HG03571 (cell line): ENCODE data around the gene TEX29.

Experiments used
- ATAC-seq: cut with Tn5 transposase; IDR thresholded peaks from one replicate; pipeline ENCODE4 v1.9.1; 2021; ENCODE audit not compliant: unreplicated experiment

Gene TEX29

GRCh38 chr13:111338841-111339240 is 18.4 kb downstream of the TEX29 start:
- ATAC-seq, result no peak

DNA sequence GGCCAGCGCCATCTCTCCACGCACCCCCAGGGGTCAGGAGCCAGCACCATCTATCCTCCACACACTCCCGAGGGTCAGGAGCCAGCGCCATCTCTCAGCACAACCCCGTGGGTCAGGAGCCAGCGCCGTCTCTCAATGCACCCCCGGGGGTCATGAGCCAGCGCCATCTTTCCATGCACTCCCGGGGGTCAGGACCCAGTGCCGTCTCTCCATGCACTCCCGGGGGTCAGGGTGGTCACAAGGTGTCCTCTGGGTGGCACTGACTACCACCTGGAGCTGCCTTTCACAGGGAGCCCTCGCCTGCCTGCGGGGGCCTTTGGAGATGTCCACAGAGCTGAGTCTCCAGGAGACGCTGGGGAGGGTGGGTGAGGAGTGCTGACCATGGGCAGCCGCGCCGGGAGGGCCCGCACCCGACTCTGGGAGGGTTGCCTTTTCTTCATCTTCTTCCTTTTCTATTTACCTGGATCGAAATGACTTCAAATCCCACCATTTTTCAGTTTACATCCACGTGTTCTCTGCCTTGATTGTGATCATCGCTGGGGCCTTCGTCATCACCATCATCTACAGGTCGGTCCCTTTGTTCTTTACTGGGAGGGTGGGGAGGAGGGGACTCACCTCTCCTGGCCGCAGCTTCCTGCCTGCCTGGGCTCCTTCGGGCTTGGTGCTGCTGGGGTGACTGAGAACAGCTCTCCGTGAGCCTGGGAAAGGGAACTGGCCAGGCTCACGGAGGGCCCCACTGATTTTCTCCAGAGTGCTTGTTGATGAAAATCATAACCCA is 19.1 kb downstream of the TEX29 start:
- ATAC-seq, result no peak

GRCh38 chr13:111341886-111342285 is 21.4 kb downstream of the TEX29 start:
- no peak for ATAC-seq

- ATAC-seq, result no peak
Observed at GRCh38 chr13:111342721-111343120, 22.3 kb downstream of the TEX29 start.

GRCh38 chr13:111343186-111343805 is 22.9 kb downstream of the TEX29 start:
- no peak for ATAC-seq

DNA sequence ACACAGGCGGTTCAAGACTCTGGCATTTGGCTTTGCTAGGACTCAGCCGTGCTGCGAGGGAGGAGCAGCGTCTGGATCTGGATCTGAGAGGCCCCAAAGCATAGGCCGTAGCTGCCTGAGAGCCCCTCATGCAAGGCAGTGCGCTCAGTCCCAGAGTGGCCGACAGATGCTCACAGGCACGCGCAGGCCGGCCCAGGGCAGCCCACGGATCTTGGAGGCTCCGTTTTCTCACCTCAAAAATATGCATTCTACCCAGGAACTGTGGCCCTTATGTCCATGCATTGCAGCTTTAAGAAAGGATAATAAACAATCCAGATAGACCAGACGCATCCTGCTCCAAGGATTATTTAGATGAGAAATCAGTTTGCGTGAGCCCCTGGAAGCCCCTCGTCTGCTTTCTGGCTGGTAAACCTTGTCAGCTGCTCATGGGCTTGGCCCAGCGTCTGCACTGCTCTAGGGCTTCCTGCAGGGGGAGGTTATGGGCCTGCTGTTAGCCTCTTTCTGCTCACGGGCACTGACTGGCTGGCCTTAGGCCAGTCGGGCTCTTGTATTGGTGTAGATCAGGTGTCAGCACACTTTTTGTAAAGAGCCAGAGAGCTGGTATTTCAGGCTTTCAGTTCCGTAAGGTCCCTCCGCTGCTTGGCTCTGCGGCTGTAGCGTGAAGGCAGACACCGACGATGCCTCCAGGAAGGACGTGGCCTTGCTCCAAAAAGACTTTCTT is 24.2 kb downstream of the TEX29 start:
- no peak for ATAC-seq

DNA sequence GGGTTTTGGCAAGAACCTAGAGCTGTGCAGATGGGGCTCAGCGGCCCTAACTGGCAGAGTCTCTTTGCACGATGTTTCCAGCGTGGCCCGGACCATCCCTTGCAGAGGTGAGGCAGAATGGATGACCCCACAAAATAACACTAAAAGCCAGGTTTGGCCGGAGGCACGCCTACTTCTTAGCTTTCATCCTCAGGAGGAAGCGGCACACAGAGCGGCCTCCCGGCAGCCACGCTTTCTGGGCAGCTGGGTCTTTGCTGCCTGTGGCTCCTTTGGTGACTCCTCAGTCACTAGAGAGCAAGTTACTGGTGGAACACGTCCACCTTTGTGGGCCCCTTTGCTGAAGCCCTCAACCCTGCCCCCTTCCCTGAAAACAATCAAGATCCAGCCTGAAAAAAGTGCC is 25.2 kb downstream of the TEX29 start:
- no peak for ATAC-seq

DNA sequence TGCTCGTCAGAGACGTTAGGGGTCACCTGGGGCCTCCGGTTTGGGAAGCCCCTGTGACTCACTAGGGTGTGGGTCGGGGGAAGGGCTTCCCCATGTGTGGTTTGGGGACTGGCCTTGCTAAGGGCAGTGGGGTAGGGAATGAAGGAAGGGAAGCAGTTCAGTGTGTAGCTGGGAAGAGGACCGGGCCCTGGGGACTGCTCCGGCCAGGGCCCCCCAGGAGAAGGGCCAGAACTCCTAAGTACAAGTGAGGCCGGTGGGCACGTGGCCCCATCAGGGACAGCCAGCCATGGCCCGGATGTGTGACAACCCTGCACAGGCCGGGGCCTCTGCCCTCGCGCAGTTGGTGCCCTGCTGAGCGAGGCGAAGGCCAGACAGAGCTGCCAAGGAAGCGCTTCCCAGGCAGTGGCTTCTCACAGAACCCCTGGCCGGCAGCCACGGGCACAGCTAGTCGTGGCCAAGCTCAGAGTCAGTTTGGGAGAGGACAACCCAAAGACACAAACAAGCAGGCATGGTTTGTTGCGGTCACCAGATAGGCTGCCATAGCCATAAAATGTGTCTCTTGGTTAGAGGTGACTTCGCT is 25.7 kb downstream of the TEX29 start:
- ATAC-seq, result no peak

DNA sequence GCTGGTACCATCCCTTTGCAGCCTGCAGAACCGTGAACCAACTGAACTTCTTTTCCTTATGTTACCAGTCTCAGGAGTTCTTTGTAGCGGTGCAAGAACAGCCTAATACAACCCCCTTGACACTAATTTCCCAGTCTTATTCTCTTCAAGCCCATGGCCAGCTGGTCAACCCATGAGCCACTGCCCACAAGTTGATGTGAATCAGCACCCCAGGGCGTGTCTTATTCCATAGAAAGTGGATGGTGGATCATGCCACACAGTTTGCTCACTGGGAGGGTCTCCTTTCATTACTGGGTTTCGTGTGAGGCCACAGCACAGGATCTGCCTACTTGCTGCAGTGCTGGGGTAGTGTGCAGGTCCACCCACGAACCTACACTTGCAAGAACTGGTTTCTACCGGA is 27.0 kb downstream of the TEX29 start:
- ATAC-seq, result no peak

DNA sequence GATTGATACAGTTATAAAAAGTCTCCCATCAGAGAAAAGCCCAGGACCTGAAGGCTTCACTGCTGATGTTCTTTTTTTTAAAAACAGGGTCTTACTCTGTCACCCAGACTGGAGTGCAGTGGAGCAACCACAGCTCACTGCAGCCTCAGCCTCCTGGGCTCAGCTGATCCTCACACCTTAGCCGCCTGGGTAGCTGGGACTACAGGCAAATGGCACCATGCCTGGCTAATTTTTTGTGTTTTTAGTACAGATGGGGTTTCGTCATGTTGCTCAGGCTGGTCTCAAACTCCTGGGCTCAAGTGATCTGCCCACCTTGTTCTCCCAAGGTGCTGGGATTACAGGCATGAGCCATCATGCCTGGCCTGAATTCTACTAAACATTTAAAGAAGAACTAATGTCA is 33.1 kb downstream of the TEX29 start:
- no peak for ATAC-seq

DNA sequence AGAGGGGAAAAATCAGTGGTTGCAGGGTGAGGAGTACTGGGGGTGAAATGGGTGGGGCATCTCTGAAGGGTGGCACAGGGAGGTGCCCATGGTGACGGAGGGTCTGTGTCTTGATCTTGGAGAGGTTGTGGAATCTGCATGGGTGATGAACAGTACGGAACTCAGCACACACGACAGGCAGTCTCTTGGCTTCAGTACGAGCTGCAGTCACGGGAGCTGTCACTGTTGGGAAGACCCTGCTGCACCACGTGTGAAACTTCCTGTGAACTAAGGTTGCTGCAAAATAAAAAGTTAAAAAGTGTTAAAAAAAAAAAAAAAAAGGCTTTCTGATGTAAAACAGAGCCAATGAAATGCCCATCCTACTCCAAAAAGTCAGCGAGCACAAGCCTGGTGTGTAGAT is 34.3 kb downstream of the TEX29 start:
- no peak for ATAC-seq

- no peak for ATAC-seq
Observed at GRCh38 chr13:111356795-111357194, 36.4 kb downstream of the TEX29 start.

- ATAC-seq, result no peak
Observed at GRCh38 chr13:111359237-111359915, 38.9 kb downstream of the TEX29 start.

- ATAC-seq, result no peak
Observed at GRCh38 chr13:111359930-111360329, 39.5 kb downstream of the TEX29 start.

- no peak for ATAC-seq
Observed at GRCh38 chr13:111360452-111360851, 40.0 kb downstream of the TEX29 start.

- no peak for ATAC-seq
Observed at GRCh38 chr13:111361046-111361872, 40.8 kb downstream of the TEX29 start.

GRCh38 chr13:111361873-111362648 is 41.6 kb downstream of the TEX29 start:
- ATAC-seq, result no peak

DNA sequence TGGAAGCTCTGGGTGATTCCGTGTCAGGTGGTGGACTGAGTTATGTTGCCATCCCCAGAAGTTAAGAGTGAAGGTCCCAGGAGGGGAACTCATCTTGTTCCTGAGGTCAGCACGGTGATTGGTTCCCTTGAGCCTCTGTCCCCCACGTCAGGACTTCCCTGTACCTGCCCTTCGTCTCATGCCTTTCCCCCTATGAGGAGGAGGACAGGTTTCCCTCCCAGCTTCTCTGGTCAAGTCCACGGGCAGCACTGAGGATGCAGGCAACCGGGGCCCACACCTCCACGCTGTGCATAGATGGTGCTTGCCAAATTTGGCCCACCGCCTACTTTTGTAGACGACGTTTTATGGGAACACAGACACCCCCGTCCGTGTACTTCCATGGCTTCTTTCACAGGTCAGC is 42.7 kb downstream of the TEX29 start:
- no peak for ATAC-seq

DNA sequence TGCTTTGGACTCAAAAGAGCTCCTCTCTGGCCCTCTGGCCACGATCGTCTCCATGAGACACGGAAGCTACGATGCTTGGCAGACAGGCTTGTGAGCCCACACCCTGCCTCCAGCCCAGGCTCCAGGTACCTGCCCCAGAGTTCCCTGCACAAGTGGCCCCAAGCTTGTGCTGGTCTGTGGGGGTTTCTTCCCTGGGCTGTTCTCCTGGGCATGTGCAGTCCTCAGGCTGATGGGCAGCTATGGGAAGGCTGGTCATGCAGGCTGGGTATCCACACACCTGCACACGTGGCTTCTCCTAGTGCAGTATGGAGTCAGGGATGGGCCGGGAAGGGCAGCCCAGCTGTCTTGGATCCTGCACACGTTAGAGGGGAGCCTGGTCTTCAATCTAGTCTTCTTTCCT is 43.1 kb downstream of the TEX29 start:
- no peak for ATAC-seq
